Subcutaneous abdominal adipose tissue (tissue), 5 donors: Measurements from ENCODE around the gene RNF213.

ENCODE experiments used
- H3K27ac ChIP-seq: one replicate; pipeline ENCODE4 v1.7.0; 2013; ENCODE audit warnings: low read depth, mild to moderate bottlenecking, inconsistent platforms, low read length, moderate library complexity
- H3K27me3 ChIP-seq, 5 donors: one replicate each; pipeline ENCODE4 v1.7.0; 2013; ENCODE audit warnings: low read length in 5 of 5, inconsistent platforms in 1 of 5; ENCODE audit not compliant: control insufficient read depth in 5 of 5, insufficient read depth in 4 of 5
- H3K36me3 ChIP-seq, 5 donors: one replicate each; pipeline ENCODE4 v1.7.0; 2013; ENCODE audit warnings: low read length in 5 of 5; ENCODE audit not compliant: control insufficient read depth in 5 of 5, insufficient read depth in 5 of 5
- H3K4me1 ChIP-seq, 5 donors: one replicate each; pipeline ENCODE4 v1.7.0; 2013; ENCODE audit warnings: low read length in 5 of 5, mild to moderate bottlenecking in 3 of 5, moderate library complexity in 1 of 5; ENCODE audit not compliant: control insufficient read depth in 5 of 5, insufficient read depth in 5 of 5
- H3K4me3 ChIP-seq, 5 donors: one replicate each; pipeline ENCODE4 v1.7.0; 2013; ENCODE audit warnings: low read length in 5 of 5, low read depth in 1 of 5
- H3K9ac ChIP-seq, 5 donors: one replicate each; pipeline ENCODE4 v1.7.0; 2013; ENCODE audit warnings: low read length in 5 of 5, mild to moderate bottlenecking in 4 of 5, moderate library complexity in 3 of 5
- H3K9me3 ChIP-seq, 5 donors: one replicate each; pipeline ENCODE4 v1.7.0; 2013; ENCODE audit warnings: low read length in 5 of 5; ENCODE audit not compliant: control insufficient read depth in 5 of 5
- donor health status: healthy.
- donor health status: healthy.
- donor health status: healthy.
- donor health status: healthy.
- donor health status: healthy.

Gene RNF213

GRCh38 chr17:80430446-80431245 is 170.0 kb downstream of the RNF213 start:
- Histone ChIP-seq H3K9me3 (no peaks in the 10 kb centered on the region), H3K4me1 (peaks cover 0 to 7% (median 5%) of the 10 kb centered on the region in 5 donors), H3K4me3 (no peak overlapping the region), H3K27me3 (no peaks in the 10 kb centered on the region), H3K9ac (no peak overlapping the region), H3K36me3 (peaks cover 0 to 31% (median 9%) of the 10 kb centered on the region in 5 donors), H3K27ac (no peak overlapping the region)

- no peak overlapping the region for H3K9ac ChIP-seq
- H3K36me3 ChIP-seq: peaks cover 0 to 31% (median 14%) of the 10 kb centered on the region in 5 donors
- no peaks in the 10 kb centered on the region for H3K27me3 ChIP-seq
- H3K4me3 ChIP-seq: no peak overlapping the region
- H3K9me3 ChIP-seq: no peaks in the 10 kb centered on the region
- H3K27ac ChIP-seq: no peak overlapping the region
- peaks cover 0 to 7% (median 5%) of the 10 kb centered on the region in 5 donors for H3K4me1 ChIP-seq
Observed at GRCh38 chr17:80431246-80432195, 170.9 kb downstream of the RNF213 start.

- Histone ChIP-seq H3K4me3 (no peak overlapping the region), H3K27ac (no peak overlapping the region), H3K4me1 (no peaks in the 10 kb centered on the region), H3K9ac (no peak overlapping the region), H3K27me3 (no peaks in the 10 kb centered on the region), H3K36me3 (peaks cover 0 to 38% (median 18%) of the 10 kb centered on the region in 5 donors), H3K9me3 (no peaks in the 10 kb centered on the region)
Observed at GRCh38 chr17:80432350-80432955, 171.8 kb downstream of the RNF213 start.

- Histone ChIP-seq H3K27ac (no peak overlapping the region), H3K4me3 (no peak overlapping the region), H3K9ac (no peak overlapping the region), H3K4me1 (no peaks in the 10 kb centered on the region), H3K36me3 (peaks cover 0 to 33% (median 16%) of the 10 kb centered on the region in 5 donors), H3K9me3 (no peaks in the 10 kb centered on the region), H3K27me3 (no peaks in the 10 kb centered on the region)
Observed at GRCh38 chr17:80432961-80433550, 172.4 kb downstream of the RNF213 start.

GRCh38 chr17:80433916-80434666 is 173.4 kb downstream of the RNF213 start:
- H3K27me3 ChIP-seq: no peaks in the 10 kb centered on the region
- H3K9me3 ChIP-seq: no peaks in the 10 kb centered on the region
- H3K4me3 ChIP-seq: no peak overlapping the region
- no peak overlapping the region for H3K27ac ChIP-seq
- no peak overlapping the region for H3K9ac ChIP-seq
- H3K4me1 ChIP-seq: no peaks in the 10 kb centered on the region
- peaks cover 0 to 23% (median 9%) of the 10 kb centered on the region in 5 donors for H3K36me3 ChIP-seq

- no peak overlapping the region for H3K9ac ChIP-seq
- H3K27me3 ChIP-seq: no peaks in the 10 kb centered on the region
- no peak overlapping the region for H3K27ac ChIP-seq
- no peaks in the 10 kb centered on the region for H3K9me3 ChIP-seq
- H3K4me1 ChIP-seq: no peaks in the 10 kb centered on the region
- H3K4me3 ChIP-seq: no peak overlapping the region
- H3K36me3 ChIP-seq: peaks cover 0 to 14% (median 5%) of the 10 kb centered on the region in 5 donors
Observed at GRCh38 chr17:80437532-80437931, 176.9 kb downstream of the RNF213 start.

GRCh38 chr17:80438806-80439205 is 178.2 kb downstream of the RNF213 start:
- no peak overlapping the region for H3K4me3 ChIP-seq
- peaks cover 0 to 14% (median 5%) of the 10 kb centered on the region in 5 donors for H3K36me3 ChIP-seq

GRCh38 chr17:80439499-80439898 is 178.8 kb downstream of the RNF213 start:
- no peak overlapping the region for H3K27ac ChIP-seq
- no peaks in the 10 kb centered on the region for H3K9me3 ChIP-seq
- H3K27me3 ChIP-seq: peaks cover 0 to 3% (median 0%) of the 10 kb centered on the region in 5 donors
- H3K4me3 ChIP-seq: no peak overlapping the region
- no peak overlapping the region for H3K9ac ChIP-seq
- H3K36me3 ChIP-seq: peaks cover 0 to 14% (median 5%) of the 10 kb centered on the region in 5 donors
- H3K4me1 ChIP-seq: no peaks in the 10 kb centered on the region

More at GRCh38 chr17:80438806-80439205, 178.2 kb downstream of the RNF213 start:
- H3K27ac ChIP-seq: no peak overlapping the region
- H3K27me3 ChIP-seq: peaks cover 0 to 3% (median 0%) of the 10 kb centered on the region in 5 donors
- H3K9ac ChIP-seq: no peak overlapping the region
- H3K4me1 ChIP-seq: no peaks in the 10 kb centered on the region
- no peaks in the 10 kb centered on the region for H3K9me3 ChIP-seq

- no peak overlapping the region for H3K4me3 ChIP-seq
- no peak overlapping the region for H3K9ac ChIP-seq
- H3K27ac ChIP-seq: no peak overlapping the region
- no peaks in the 10 kb centered on the region for H3K9me3 ChIP-seq
- H3K36me3 ChIP-seq: peaks cover 0 to 14% (median 4%) of the 10 kb centered on the region in 5 donors
- peaks cover 0 to 3% (median 0%) of the 10 kb centered on the region in 5 donors for H3K27me3 ChIP-seq
- H3K4me1 ChIP-seq: no peaks in the 10 kb centered on the region
Observed at GRCh38 chr17:80441133-80441578, 180.5 kb downstream of the RNF213 start.
